ENCODE results near the gene TRABD. TPM values are rescaled to one million over a fixed set of nuclear protein-coding genes. Genes with fewer than 3 reads are reported as not detected.

Gene TRABD
- total RNA-seq, 1 experiment from 2014 or later, result 55.7 TPM

DNA sequence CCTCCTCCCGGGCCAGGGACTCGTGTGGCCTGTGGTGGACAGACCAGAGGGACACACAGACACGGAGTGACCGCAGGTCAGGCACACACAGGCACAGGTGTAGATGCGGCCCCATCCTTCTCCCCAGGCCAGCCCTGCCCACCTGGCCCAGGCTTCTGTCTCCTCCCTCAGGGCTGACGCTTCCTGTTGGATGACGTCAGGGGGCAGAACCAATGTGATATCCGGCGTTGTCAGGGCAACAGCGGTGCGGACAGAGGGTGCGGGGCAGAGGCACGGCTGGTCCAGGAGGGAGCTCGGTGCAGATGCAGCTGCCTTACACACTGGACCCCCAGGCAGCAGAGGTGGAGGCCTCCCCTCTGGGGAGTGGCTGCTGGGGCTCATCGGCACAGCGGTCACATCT is 62.0 kb downstream of the TRABD start:
- ATAC-seq (no peak), DNase-seq (ENCODE audit: low read depth, low spot score) (no peak)
- H3K4me3 ChIP-seq (ENCODE audit: low read depth in 2 of 2, low read length in 2 of 2), result no peak overlapping the region
- in situ Hi-C loops (cut with HindIII; ENCODE audit: low pct_unique_long_range_greater_than_20kb, low sequenced_read_pairs), result no loop called here
- peaks cover 18% of the 10 kb centered on the region for H3K4me1 ChIP-seq (ENCODE audit: control insufficient read depth, insufficient read depth, low read length)
- no peak for TF ChIP-seq POLR2AphosphoS5 (IDR thresholded peaks at IDR 0.05; ENCODE audit: low read depth, low read length)
- TF ChIP-seq, protein P1, sequence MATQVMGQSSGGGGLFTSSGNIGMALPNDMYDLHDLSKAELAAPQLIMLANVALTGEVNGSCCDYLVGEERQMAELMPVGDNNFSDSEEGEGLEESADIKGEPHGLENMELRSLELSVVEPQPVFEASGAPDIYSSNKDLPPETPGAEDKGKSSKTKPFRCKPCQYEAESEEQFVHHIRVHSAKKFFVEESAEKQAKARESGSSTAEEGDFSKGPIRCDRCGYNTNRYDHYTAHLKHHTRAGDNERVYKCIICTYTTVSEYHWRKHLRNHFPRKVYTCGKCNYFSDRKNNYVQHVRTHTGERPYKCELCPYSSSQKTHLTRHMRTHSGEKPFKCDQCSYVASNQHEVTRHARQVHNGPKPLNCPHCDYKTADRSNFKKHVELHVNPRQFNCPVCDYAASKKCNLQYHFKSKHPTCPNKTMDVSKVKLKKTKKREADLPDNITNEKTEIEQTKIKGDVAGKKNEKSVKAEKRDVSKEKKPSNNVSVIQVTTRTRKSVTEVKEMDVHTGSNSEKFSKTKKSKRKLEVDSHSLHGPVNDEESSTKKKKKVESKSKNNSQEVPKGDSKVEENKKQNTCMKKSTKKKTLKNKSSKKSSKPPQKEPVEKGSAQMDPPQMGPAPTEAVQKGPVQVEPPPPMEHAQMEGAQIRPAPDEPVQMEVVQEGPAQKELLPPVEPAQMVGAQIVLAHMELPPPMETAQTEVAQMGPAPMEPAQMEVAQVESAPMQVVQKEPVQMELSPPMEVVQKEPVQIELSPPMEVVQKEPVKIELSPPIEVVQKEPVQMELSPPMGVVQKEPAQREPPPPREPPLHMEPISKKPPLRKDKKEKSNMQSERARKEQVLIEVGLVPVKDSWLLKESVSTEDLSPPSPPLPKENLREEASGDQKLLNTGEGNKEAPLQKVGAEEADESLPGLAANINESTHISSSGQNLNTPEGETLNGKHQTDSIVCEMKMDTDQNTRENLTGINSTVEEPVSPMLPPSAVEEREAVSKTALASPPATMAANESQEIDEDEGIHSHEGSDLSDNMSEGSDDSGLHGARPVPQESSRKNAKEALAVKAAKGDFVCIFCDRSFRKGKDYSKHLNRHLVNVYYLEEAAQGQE (IDR thresholded peaks at IDR 0.05; ENCODE audit: insufficient read depth in 1 of 2, low read depth in 2 of 2, low read length in 1 of 2), result no peak
- no peak for TF ChIP-seq SIN3A (IDR thresholded peaks at IDR 0.05; ENCODE audit: borderline replicate concordance, insufficient read depth, low read depth, low read length)
- TF ChIP-seq, protein P2, sequence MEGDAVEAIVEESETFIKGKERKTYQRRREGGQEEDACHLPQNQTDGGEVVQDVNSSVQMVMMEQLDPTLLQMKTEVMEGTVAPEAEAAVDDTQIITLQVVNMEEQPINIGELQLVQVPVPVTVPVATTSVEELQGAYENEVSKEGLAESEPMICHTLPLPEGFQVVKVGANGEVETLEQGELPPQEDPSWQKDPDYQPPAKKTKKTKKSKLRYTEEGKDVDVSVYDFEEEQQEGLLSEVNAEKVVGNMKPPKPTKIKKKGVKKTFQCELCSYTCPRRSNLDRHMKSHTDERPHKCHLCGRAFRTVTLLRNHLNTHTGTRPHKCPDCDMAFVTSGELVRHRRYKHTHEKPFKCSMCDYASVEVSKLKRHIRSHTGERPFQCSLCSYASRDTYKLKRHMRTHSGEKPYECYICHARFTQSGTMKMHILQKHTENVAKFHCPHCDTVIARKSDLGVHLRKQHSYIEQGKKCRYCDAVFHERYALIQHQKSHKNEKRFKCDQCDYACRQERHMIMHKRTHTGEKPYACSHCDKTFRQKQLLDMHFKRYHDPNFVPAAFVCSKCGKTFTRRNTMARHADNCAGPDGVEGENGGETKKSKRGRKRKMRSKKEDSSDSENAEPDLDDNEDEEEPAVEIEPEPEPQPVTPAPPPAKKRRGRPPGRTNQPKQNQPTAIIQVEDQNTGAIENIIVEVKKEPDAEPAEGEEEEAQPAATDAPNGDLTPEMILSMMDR (IDR thresholded peaks at IDR 0.05), result no peak
- TF ChIP-seq TCF7L2 (IDR thresholded peaks at IDR 0.05; ENCODE audit: low read depth, low read length), result no peak
- BruUV-seq (replicated peaks), result no TSS peak
- H3K36me3 ChIP-seq (ENCODE audit: control insufficient read depth, insufficient read depth, low read length), result no peaks in the 10 kb centered on the region; the same call in 1 of the 2 replicates
- POLR2A ChIA-PET, result no interaction called here
- CTCF ChIA-PET, result no interaction called here
- peak overlapping the region; percentile 23; the same call in 1 of the 2 replicates for H3K27ac ChIP-seq (ENCODE audit: low read length)
- H3K27me3 ChIP-seq (ENCODE audit: control insufficient read depth, insufficient read depth, low read length), result no peaks in the 10 kb centered on the region
- intact Hi-C loops (cut with micrococcal nuclease; ENCODE audit: unreplicated experiment), result no loop called here
- no peaks in the 10 kb centered on the region for H3K9me3 ChIP-seq (ENCODE audit: control insufficient read depth, insufficient read depth, low read depth, low read length)

DNA sequence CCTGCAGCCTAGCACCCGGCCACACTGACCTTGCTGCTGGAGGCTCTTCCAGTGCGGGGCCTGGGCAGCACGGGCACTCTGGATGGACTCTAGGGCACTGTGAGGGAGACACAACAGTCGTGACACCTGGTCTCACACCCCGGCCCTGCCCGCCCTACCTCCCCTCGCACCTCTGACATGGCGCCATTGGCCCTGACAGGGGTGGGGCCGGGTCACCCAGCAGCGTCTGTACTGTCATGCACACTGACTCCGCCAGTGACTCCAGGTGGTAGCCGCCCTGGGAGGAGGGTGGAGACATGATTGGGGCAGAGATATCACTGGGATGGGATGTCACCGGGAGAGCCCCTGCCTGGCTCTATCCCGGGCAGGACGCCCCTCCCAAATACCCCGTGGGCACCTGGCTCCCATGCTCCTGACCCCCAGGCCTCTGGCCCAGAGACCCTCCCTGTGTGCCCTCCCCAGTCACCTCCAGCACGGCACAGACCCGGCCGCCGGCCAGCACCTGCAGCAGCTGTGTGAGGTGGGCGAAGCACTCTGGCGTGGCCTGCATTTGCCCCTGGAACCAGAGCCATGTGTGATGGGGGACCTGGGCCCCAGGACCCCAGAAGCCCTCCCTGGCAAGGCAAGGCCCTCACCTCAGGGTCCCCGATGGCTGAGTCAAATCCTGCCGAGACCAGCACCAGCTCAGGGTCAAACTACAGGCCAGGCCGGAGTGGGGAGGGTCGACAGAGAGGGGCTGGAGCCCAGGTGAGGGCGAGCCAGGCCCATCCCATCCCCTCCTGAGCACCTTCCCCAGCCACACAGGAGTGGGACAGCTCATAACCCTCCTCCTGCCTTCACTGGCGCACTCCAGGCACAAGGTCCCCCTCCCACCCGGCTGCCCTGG is 62.7 kb downstream of the TRABD start:
- ChIA-PET POLR2A (no interaction called here), CTCF (no interaction called here)
- no peaks in the 10 kb centered on the region for H3K9me3 ChIP-seq (ENCODE audit: control insufficient read depth, insufficient read depth, low read depth, low read length)
- intact Hi-C loops (cut with micrococcal nuclease; ENCODE audit: unreplicated experiment), result no loop called here
- no peak overlapping the region for H3K27ac ChIP-seq (ENCODE audit: low read length)
- no TSS peak for BruUV-seq (replicated peaks)
- H3K4me3 ChIP-seq (ENCODE audit: low read depth in 2 of 2, low read length in 2 of 2), result no peak overlapping the region
- ATAC-seq (no peak), DNase-seq (ENCODE audit: low read depth, low spot score) (no peak)
- TF ChIP-seq, protein P1 (IDR thresholded peaks at IDR 0.05; ENCODE audit: insufficient read depth in 1 of 2, low read depth in 2 of 2, low read length in 1 of 2), result no peak
- TF ChIP-seq SIN3A (IDR thresholded peaks at IDR 0.05; ENCODE audit: borderline replicate concordance, insufficient read depth, low read depth, low read length) (no peak), POLR2AphosphoS5 (IDR thresholded peaks at IDR 0.05; ENCODE audit: low read depth, low read length) (no peak), TCF7L2 (IDR thresholded peaks at IDR 0.05; ENCODE audit: low read depth, low read length) (no peak)
- TF ChIP-seq, protein P2 (IDR thresholded peaks at IDR 0.05), result no peak
- H3K36me3 ChIP-seq (ENCODE audit: control insufficient read depth, insufficient read depth, low read length), result no peaks in the 10 kb centered on the region; the same call in 1 of the 2 replicates
- H3K27me3 ChIP-seq (ENCODE audit: control insufficient read depth, insufficient read depth, low read length), result no peaks in the 10 kb centered on the region
- peaks cover 18% of the 10 kb centered on the region for H3K4me1 ChIP-seq (ENCODE audit: control insufficient read depth, insufficient read depth, low read length)
- in situ Hi-C loops (cut with HindIII; ENCODE audit: low pct_unique_long_range_greater_than_20kb, low sequenced_read_pairs), result no loop called here
